LNCAP (cell line): ENCODE data around the gene STK32C.

ENCODE experiments used
- CTCF ChIP-seq: fragments of 450-650 bp; IDR thresholded peaks from 2 replicates; pipeline ENCODE4 v1.5.1; 2017; ENCODE audit warnings: mild to moderate bottlenecking

Gene STK32C

DNA sequence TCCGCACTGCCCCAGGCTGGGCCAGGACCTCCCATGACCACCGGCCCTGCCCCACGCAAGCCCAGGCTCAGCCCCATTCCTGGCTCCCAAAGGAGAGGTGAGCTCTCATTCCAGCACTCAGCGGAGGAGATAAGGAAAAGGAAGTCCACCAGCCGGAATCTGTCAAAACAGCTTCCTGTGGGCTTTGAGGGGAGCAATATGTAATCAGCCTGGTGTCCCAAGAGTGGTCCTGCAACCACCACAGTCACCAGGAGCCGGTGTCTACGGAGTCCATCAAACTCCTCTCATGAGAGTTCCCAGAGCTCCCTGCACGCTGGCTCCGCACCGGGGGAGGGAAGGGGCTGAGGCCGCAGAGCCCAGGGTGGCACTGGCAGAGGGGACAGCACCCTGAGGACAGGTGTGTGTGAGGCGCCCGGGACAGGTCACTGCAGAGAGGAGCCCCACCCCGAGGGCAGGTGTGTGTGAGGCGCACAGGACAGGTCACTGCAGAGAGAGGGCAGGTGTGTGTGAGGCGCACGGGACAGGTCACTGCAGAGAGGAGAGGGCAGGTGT lies 57.9 kb downstream of the STK32C start:
- no peak for TF ChIP-seq CTCF

GRCh38 chr10:132249226-132249724 lies 58.5 kb downstream of the STK32C start:
- no peak for TF ChIP-seq CTCF

DNA sequence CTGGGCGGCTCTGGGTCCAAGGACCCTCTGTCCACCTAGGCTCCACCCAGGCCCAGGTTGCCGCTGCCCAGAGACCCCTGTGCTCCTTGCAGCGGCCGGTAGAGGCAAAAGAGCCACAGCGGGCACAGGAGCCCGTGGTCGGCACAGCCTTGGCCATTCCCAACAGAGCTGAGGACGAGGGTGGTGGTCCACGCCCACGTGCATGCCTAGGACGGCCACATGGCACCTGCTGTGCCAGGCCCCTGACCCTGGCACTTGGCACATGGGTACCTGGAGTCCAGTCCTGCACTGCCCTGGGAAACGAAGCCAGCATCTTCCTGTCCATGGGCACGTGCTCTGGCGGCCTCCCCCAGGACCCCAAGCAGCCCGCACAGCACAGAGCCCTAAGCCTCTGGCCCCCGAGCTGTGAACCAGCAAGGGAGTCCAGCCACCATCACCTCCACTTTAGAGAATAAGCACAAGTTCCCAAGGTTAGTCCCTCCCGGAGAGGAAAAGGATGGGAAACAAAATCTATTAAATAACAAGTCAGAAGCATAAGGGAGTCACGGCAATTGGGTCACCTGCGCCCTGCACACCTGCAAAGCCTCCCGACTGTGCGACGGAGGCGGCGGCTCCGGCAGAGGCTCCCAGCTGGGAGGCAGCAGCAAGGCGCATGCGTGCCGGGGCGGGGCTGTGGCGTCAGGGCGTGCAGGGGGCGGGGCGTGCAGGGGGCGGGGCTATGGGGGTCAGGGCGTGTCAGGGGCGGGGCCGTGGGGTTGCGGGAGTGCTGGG lies 59.1 kb downstream of the STK32C start:
- TF ChIP-seq CTCF = no peak

- TF ChIP-seq CTCF = no peak
These were observed 59.8 kb downstream of the STK32C start for GRCh38 chr10:132247943-132248342.

DNA sequence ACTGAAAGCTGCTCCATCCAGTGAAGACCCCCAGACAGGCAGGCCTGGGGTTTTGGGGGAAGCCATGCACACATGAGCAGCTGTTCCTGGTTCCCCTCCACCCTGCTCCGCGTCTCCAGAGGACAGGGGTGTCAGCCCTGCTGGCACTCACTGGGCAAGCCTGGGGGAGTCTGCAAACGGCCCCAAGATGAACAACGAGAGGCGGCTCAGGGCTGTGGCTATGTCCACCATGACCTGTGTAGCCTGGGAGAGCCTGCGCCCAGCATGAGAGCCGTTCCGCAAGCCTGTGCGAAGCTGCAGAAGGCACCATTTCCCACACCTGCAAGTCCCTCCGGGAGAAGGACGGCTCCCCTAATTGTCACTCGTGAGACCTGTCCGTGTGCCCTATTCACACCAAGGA lies 61.5 kb downstream of the STK32C start:
- TF ChIP-seq CTCF = no peak

DNA sequence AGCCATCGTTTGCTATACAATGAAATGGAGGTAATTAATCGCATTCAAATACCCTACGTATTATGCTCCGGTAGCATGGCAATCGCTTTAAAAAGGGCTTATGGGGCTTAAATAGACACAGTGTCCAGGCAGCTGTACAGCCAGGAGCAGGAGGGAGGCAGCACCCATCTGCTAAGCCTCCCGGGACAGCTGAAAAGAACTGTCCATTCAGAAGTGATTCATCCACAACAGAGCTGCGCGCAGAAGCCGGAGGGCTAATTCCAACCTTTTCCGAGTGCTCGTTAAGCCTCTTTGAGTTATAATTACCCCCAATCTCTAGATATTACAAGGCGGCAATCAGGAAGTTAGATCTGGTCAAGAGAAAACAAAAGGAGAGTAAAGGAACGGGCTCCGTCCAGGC lies 62.7 kb downstream of the STK32C start:
- TF ChIP-seq CTCF = no peak

- TF ChIP-seq CTCF = no peak
These were observed 64.1 kb downstream of the STK32C start for GRCh38 chr10:132243626-132244025.
